Measurements from ENCODE around the gene ARF3. TPM values are rescaled to one million over a fixed set of nuclear protein-coding genes. Genes with fewer than 3 reads are reported as not detected.
A peak's percentile ranks its signal among the peaks of the same experiment; 100 is the strongest.

ARF3 gene
- total and polyA plus RNA-seq, 9 of the 15 experiments (the other 6 are each of a cell fraction or from before 2014, with no cell fraction given) = 5.9 to 170 (median 64.4) TPM

DNA sequence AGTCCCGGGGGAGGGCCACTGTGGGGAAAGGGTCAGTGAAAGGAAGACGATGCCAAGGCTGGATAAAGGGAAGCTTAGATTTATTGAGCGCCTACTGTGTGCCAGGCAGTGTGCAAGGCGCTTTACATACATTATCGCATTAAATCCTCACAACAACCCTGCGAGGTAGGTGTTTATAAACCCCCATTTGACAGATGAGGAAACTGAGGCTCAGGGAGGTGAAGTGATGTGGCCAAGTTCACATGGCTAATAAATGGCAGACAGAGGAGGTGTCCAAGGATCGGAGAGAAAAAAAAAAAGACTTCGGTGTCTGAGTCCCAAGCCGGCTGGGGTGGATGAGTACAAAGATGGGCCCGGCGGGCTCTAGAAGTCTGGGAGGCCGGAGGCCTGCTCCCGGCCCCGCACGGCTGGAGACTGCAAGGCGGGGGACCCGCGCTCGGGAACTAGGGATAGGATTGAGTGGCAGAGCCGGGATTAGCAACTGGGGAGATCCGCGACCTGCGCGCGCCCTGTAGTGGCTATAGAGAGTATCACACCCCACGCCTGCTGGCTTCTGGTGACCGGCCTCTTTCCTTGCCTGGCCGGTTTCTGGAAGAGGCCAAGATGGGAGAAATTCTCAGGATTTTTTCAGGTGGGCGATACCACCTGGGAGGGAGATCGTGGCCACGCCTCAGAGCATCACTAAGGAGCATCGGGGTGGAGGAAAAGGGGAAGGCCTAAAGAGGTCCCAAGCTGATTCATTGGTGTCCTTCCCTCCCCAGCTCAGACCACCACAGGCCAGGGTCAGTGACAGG, 38.0 kb upstream of the ARF3 start (continued):
- TF ChIP-seq, protein P1, sequence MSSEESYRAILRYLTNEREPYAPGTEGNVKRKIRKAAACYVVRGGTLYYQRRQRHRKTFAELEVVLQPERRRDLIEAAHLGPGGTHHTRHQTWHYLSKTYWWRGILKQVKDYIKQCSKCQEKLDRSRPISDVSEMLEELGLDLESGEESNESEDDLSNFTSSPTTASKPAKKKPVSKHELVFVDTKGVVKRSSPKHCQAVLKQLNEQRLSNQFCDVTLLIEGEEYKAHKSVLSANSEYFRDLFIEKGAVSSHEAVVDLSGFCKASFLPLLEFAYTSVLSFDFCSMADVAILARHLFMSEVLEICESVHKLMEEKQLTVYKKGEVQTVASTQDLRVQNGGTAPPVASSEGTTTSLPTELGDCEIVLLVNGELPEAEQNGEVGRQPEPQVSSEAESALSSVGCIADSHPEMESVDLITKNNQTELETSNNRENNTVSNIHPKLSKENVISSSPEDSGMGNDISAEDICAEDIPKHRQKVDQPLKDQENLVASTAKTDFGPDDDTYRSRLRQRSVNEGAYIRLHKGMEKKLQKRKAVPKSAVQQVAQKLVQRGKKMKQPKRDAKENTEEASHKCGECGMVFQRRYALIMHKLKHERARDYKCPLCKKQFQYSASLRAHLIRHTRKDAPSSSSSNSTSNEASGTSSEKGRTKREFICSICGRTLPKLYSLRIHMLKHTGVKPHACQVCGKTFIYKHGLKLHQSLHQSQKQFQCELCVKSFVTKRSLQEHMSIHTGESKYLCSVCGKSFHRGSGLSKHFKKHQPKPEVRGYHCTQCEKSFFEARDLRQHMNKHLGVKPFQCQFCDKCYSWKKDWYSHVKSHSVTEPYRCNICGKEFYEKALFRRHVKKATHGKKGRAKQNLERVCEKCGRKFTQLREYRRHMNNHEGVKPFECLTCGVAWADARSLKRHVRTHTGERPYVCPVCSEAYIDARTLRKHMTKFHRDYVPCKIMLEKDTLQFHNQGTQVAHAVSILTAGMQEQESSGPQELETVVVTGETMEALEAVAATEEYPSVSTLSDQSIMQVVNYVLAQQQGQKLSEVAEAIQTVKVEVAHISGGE (CRISPR knock-in tag; IDR thresholded peaks at IDR 0.05) = no peak
- TF ChIP-seq EGR1 (conservative IDR thresholded peaks at IDR 0.05) (no peak), RBBP5 (IDR thresholded peaks at IDR 0.05; ENCODE audit: borderline replicate concordance, insufficient read depth, low read length, poor library complexity, severe bottlenecking) (peak; percentile 20), TCF3 (CRISPR knock-in tag; IDR thresholded peaks at IDR 0.05) (no peak), CSDE1 (IDR thresholded peaks at IDR 0.05) (no peak), KDM4B (IDR thresholded peaks at IDR 0.05; ENCODE audit: borderline replicate concordance in 2 of 2, low read depth in 1 of 2) (no peak), C11orf30 (IDR thresholded peaks at IDR 0.05; ENCODE audit: low read depth) (no peak), POU5F1 (IDR thresholded peaks at IDR 0.05; ENCODE audit: borderline replicate concordance, low read depth, low read length, partially characterized antibody) (no peak), NRF1 (conservative IDR thresholded peaks at IDR 0.05 in 1 of 2, IDR thresholded peaks at IDR 0.05 in 1 of 2) (peak; percentile 66 to 67), MYC (IDR thresholded peaks at IDR 0.05; ENCODE audit: low read depth, low read length) (no peak), MYC (CRISPR knock-in tag; IDR thresholded peaks at IDR 0.05; ENCODE audit: borderline replicate concordance, low read depth) (no peak), NFYB (IDR thresholded peaks at IDR 0.05; ENCODE audit: extremely low read depth, insufficient read length) (no peak), STAG1 (CRISPR knock-in tag; IDR thresholded peaks at IDR 0.05; ENCODE audit: borderline replicate concordance) (peak; percentile 23; the same call in 1 of the 2 replicates)
- TF ChIP-seq, protein P2, sequence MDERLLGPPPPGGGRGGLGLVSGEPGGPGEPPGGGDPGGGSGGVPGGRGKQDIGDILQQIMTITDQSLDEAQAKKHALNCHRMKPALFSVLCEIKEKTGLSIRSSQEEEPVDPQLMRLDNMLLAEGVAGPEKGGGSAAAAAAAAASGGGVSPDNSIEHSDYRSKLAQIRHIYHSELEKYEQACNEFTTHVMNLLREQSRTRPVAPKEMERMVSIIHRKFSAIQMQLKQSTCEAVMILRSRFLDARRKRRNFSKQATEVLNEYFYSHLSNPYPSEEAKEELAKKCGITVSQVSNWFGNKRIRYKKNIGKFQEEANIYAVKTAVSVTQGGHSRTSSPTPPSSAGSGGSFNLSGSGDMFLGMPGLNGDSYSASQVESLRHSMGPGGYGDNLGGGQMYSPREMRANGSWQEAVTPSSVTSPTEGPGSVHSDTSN (CRISPR knock-in tag; IDR thresholded peaks at IDR 0.05; ENCODE audit: low read depth) = peak; percentile 25; the same call in 1 of the 2 replicates
- TF ChIP-seq, protein P2 (tag; conservative IDR thresholded peaks at IDR 0.05; ENCODE audit: low read depth) = peak; percentile 39; the same call in 1 of the 2 replicates
- TF ChIP-seq, protein P3, sequence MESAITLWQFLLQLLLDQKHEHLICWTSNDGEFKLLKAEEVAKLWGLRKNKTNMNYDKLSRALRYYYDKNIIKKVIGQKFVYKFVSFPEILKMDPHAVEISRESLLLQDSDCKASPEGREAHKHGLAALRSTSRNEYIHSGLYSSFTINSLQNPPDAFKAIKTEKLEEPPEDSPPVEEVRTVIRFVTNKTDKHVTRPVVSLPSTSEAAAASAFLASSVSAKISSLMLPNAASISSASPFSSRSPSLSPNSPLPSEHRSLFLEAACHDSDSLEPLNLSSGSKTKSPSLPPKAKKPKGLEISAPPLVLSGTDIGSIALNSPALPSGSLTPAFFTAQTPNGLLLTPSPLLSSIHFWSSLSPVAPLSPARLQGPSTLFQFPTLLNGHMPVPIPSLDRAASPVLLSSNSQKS (CRISPR knock-in tag; IDR thresholded peaks at IDR 0.05) = no peak
- TF ChIP-seq, protein P4, sequence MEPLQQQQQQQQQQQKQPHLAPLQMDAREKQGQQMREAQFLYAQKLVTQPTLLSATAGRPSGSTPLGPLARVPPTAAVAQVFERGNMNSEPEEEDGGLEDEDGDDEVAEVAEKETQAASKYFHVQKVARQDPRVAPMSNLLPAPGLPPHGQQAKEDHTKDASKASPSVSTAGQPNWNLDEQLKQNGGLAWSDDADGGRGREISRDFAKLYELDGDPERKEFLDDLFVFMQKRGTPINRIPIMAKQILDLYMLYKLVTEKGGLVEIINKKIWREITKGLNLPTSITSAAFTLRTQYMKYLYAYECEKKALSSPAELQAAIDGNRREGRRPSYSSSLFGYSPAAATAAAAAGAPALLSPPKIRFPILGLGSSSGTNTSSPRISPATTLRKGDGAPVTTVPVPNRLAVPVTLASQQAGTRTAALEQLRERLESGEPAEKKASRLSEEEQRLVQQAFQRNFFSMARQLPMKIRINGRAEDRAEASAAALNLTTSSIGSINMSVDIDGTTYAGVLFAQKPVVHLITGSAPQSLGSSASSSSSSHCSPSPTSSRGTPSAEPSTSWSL (CRISPR knock-in tag; IDR thresholded peaks at IDR 0.05; ENCODE audit: borderline replicate concordance) = no peak

Data from K562 (cell line).